SK-N-SH (cell line): ENCODE data around the gene RASL10A. TPM values are rescaled to one million over a fixed set of nuclear protein-coding genes. Genes with fewer than 3 reads are reported as not detected.

Experiments used
- CTCF ChIA-PET: fragments of 300-600, 350-600 bp; formaldehyde crosslinking; extraction: SDS; loops from one replicate; lab custom pipeline; 2021; lab: Yijun Ruan, JAX
- POLR2A ChIA-PET: fragments of 350-600 bp; sonication (Branson Sonifier 250); formaldehyde crosslinking; extraction: SDS; loops from one replicate; lab custom pipeline; 2020; ENCODE audit warnings: antibody characterized with exemption, inconsistent platforms; lab: Yijun Ruan, JAX
- DNase-seq: peaks from one replicate; pipeline ENCODE4 v3.0.0; 2012
- H2AFZ ChIP-seq: fragments of 200-600 bp; sonication (generic); 2 replicates; pipeline ENCODE4 v1.8.1; 2016; ENCODE audit warnings: antibody characterized with exemption, mild to moderate bottlenecking, low read depth
- H3F3A ChIP-seq: fragments of 200-600 bp; sonication (generic); replicated peaks from 2 replicates; pipeline ENCODE3; 2016; ENCODE audit warnings: antibody characterized with exemption, mild to moderate bottlenecking; ENCODE audit not compliant: insufficient read depth
- H3K27ac ChIP-seq, 2 experiments: fragments of 200-500 bp in 1 of 2; fragments of 200-600 bp in 1 of 2; sonication (Bioruptor generic) in 1 of 2; sonication (generic), shearing (Covaris generic) in 1 of 2; 2 replicates each; pipeline versions ENCODE4 v1.5.1 to v1.6.1; 2014 to 2016; ENCODE audit warnings: low read depth in 2 of 2, inconsistent platforms in 1 of 2, low read length in 1 of 2, mild to moderate bottlenecking in 1 of 2, mixed read lengths in 1 of 2
- H3K27me3 ChIP-seq: fragments of 200-600 bp; sonication (generic), shearing (Covaris generic); 2 replicates; pipeline ENCODE4 v1.6.1; 2016; ENCODE audit warnings: mixed run types; ENCODE audit not compliant: insufficient read depth
- H3K36me3 ChIP-seq, 2 experiments: fragments of 200-500 bp in 1 of 2; fragments of 200-600 bp in 1 of 2; sonication (Bioruptor generic) in 1 of 2; sonication (generic) in 1 of 2; replicated peaks in 1 of 2; 2 replicates each; pipeline versions ENCODE3 to v1.5.1; 2014 to 2016; ENCODE audit warnings: low read length in 1 of 2, mild to moderate bottlenecking in 1 of 2; ENCODE audit not compliant: insufficient read depth in 2 of 2, control insufficient read depth in 1 of 2
- H3K4me1 ChIP-seq, 2 experiments: fragments of 200-500 bp in 1 of 2; fragments of 200-600 bp in 1 of 2; sonication (Bioruptor generic) in 1 of 2; sonication (generic), shearing (Covaris generic) in 1 of 2; 2 replicates each; pipeline versions ENCODE4 v1.5.1 to v1.6.1; 2014 to 2016; ENCODE audit warnings: low read depth in 1 of 2, low read length in 1 of 2, mixed run types in 1 of 2; ENCODE audit not compliant: insufficient read depth in 2 of 2, control insufficient read depth in 1 of 2
- H3K4me2 ChIP-seq: fragments of 200-600 bp; sonication (generic), shearing (Covaris generic); 2 replicates; pipeline ENCODE4 v1.6.1; 2017; ENCODE audit warnings: mixed run types
- H3K4me3 ChIP-seq, 2 experiments: fragments of 200-500 bp in 1 of 2; fragments of 200-600 bp in 1 of 2; sonication (Bioruptor generic) in 1 of 2; sonication (generic), shearing (Covaris generic) in 1 of 2; 2 replicates each; pipeline versions ENCODE4 v1.5.1 to v1.8.1; 2014 to 2016; ENCODE audit warnings: low read depth in 2 of 2, inconsistent platforms in 1 of 2, low read length in 1 of 2, mild to moderate bottlenecking in 1 of 2, mixed read lengths in 1 of 2, moderate library complexity in 1 of 2
- H3K79me2 ChIP-seq: fragments of 200-600 bp; sonication (generic); 2 replicates; pipeline ENCODE4 v1.8.1; 2017; ENCODE audit warnings: mild to moderate bottlenecking; ENCODE audit not compliant: insufficient read depth
- H3K9ac ChIP-seq: fragments of 200-600 bp; sonication (generic); 2 replicates; pipeline ENCODE4 v1.6.1; 2017; ENCODE audit warnings: mixed run types
- H3K9me2 ChIP-seq: fragments of 200-600 bp; sonication (generic); 2 replicates; pipeline ENCODE4 v1.6.1; 2017; ENCODE audit warnings: mixed run types
- H3K9me3 ChIP-seq: fragments of 200-600 bp; sonication (generic); 2 replicates; pipeline ENCODE4 v1.6.1; 2017; ENCODE audit warnings: mixed run types, mild to moderate bottlenecking, moderate library complexity
- H4K20me1 ChIP-seq: fragments of 200-600 bp; sonication (generic); 2 replicates; pipeline ENCODE4 v1.6.1; 2017; ENCODE audit warnings: mild to moderate bottlenecking, mixed run types; ENCODE audit not compliant: insufficient read depth
- CTCF ChIP-seq: fragments of 200-600 bp; sonication (generic); IDR thresholded peaks from 2 replicates; pipeline ENCODE4 v1.6.1; 2017; ENCODE audit warnings: antibody characterized with exemption, mild to moderate bottlenecking, moderate library complexity
- EP300 ChIP-seq, 2 experiments: IDR thresholded peaks; 2 replicates each; pipeline versions ENCODE4 v1.4.0 to v1.6.1; 2012; ENCODE audit warnings: borderline replicate concordance in 1 of 2, low read depth in 1 of 2, low read length in 1 of 2
- EZH2phosphoT487 ChIP-seq: fragments of 200-600 bp; sonication (generic); IDR thresholded peaks from 2 replicates; pipeline ENCODE4 v1.6.1; 2017; ENCODE audit warnings: low read depth, mixed run types, mild to moderate bottlenecking, antibody characterized with exemption, moderate library complexity, borderline replicate concordance
- GABPA ChIP-seq: IDR thresholded peaks from 2 replicates; pipeline ENCODE4 v1.4.0; 2012; ENCODE audit warnings: low read depth, mild to moderate bottlenecking
- JUND ChIP-seq: IDR thresholded peaks from 2 replicates; pipeline ENCODE4 v1.4.0; 2012
- MAX ChIP-seq: IDR thresholded peaks from 2 replicates; pipeline ENCODE4 v1.4.0; 2012; ENCODE audit warnings: low read depth
- MXI1 ChIP-seq: IDR thresholded peaks from 2 replicates; pipeline ENCODE4 v1.6.1; 2012; ENCODE audit warnings: mild to moderate bottlenecking, low read depth, low read length, improper control_type of control experiment
- NFIC ChIP-seq: IDR thresholded peaks from 2 replicates; pipeline ENCODE4 v1.4.0; 2012; ENCODE audit warnings: borderline replicate concordance
- NRF1 ChIP-seq: IDR thresholded peaks from 2 replicates; pipeline ENCODE4 v1.6.1; 2012; ENCODE audit warnings: low read depth, mild to moderate bottlenecking, low read length
- PBX3 ChIP-seq: IDR thresholded peaks from 2 replicates; pipeline ENCODE4; 2012
- POLR2AphosphoS5 ChIP-seq: IDR thresholded peaks from 2 replicates; pipeline ENCODE4 v1.6.1; 2012; ENCODE audit warnings: low read depth, low read length
- RAD21 ChIP-seq: IDR thresholded peaks from 2 replicates; pipeline ENCODE4 v1.6.1; 2012; ENCODE audit warnings: mild to moderate bottlenecking, low read length
- RCOR1 ChIP-seq: fragments of 150-350 bp; IDR thresholded peaks from 2 replicates; pipeline ENCODE4 v1.6.1; 2017; ENCODE audit warnings: antibody characterized with exemption, low read length
- RXRA ChIP-seq: IDR thresholded peaks from 2 replicates; pipeline ENCODE4 v1.4.0; 2012; ENCODE audit warnings: low read depth, mild to moderate bottlenecking, borderline replicate concordance
- SIN3A ChIP-seq: IDR thresholded peaks from 2 replicates; pipeline ENCODE4 v1.6.1; 2012; ENCODE audit warnings: low read depth, mild to moderate bottlenecking, low read length, moderate library complexity, borderline replicate concordance
- SMC3 ChIP-seq: IDR thresholded peaks from 2 replicates; pipeline ENCODE4 v1.6.1; 2012; ENCODE audit warnings: low read depth, low read length, improper control_type of control experiment
- TAF1 ChIP-seq: IDR thresholded peaks from 2 replicates; pipeline ENCODE4 v1.6.1; 2012; ENCODE audit warnings: low read depth, mild to moderate bottlenecking, low read length, moderate library complexity, borderline replicate concordance
- TCF12 ChIP-seq: IDR thresholded peaks from 2 replicates; pipeline ENCODE4 v1.4.0; 2012
- USF1 ChIP-seq: IDR thresholded peaks from 2 replicates; pipeline ENCODE4 v1.4.0; 2012; ENCODE audit warnings: low read depth, borderline replicate concordance
- YY1 ChIP-seq: IDR thresholded peaks from 2 replicates; pipeline ENCODE4 v1.4.0; 2012; ENCODE audit warnings: low read depth, mild to moderate bottlenecking
- ZBTB33 ChIP-seq: IDR thresholded peaks from 2 replicates; pipeline ENCODE4 v1.4.0; 2012; ENCODE audit warnings: low read depth, borderline replicate concordance
- WGBS: methylation state at CpG from one replicate; pipeline ENCODE4 v1.1.6; 2017; ENCODE audit warnings: low lambda C conversion rate; 5-methylcytosine and 5-hydroxymethylcytosine counted together
- polyA plus RNA-seq, 3 experiments: library from polyadenylated mRNA; depleted of rRNA; stranded (reverse); fragments of >200 nt; gene quantifications; 2 replicates each; pipeline ENCODE4 v1.2.3, GENCODE V29; 2012

RASL10A gene
- polyA plus RNA-seq, 1 of the 3 experiments (the other 2 are of a cell fraction) = 0.36 TPM

GRCh38 chr22:29323641-29324040, 8.1 kb upstream of the RASL10A start:
- H3K27ac ChIP-seq = no peak overlapping the region
- CTCF ChIA-PET = interaction anchor here (0.5 to 5.6 kb wide), 2 partner anchors 11 to 114 kb away, joined by 3 to 35 read pairs; no protein-coding TSS in a partner anchor
- H3K9me3 ChIP-seq = no peaks in the 10 kb centered on the region
- H3K9me2 ChIP-seq = no peaks in the 10 kb centered on the region
- no peak overlapping the region for H3K4me2 ChIP-seq
- H3K27me3 ChIP-seq = no peaks in the 10 kb centered on the region
- DNase-seq = no peak
- no peaks in the 10 kb centered on the region for H3F3A ChIP-seq
- peaks cover 0 to 21% of the 10 kb centered on the region in 2 experiments for H3K36me3 ChIP-seq
- H3K4me3 ChIP-seq = no peak overlapping the region
- H4K20me1 ChIP-seq = no peaks in the 10 kb centered on the region
- no peak overlapping the region for H2AFZ ChIP-seq
- H3K79me2 ChIP-seq = no peaks in the 10 kb centered on the region
- TF ChIP-seq MXI1 = no peak
- no peak for TF ChIP-seq TCF12
- no peak for TF ChIP-seq RXRA
- TF ChIP-seq MAX = no peak
- TF ChIP-seq SIN3A = no peak
- no peak for TF ChIP-seq USF1
- TF ChIP-seq EP300 (IDR thresholded peaks at IDR 0.05; ENCODE audit: borderline replicate concordance in 1 of 2, low read depth in 1 of 2, low read length in 1 of 2) = no peak
- no peak overlapping the region for H3K9ac ChIP-seq
- no peaks in the 10 kb centered on the region for H3K4me1 ChIP-seq
- POLR2A ChIA-PET = no interaction called here

- Histone ChIP-seq H3K79me2 (no peaks in the 10 kb centered on the region), H3K27me3 (peaks cover 8% of the 10 kb centered on the region; the same call in 1 of the 2 replicates), H2AFZ (no peak overlapping the region), H4K20me1 (no peaks in the 10 kb centered on the region), H3K9ac (no peak overlapping the region), H3K4me1 (no peaks in the 10 kb centered on the region), H3K9me2 (no peaks in the 10 kb centered on the region), H3F3A (no peaks in the 10 kb centered on the region), H3K36me3 (no peaks in the 10 kb centered on the region), H3K9me3 (no peaks in the 10 kb centered on the region), H3K27ac (no peak overlapping the region), H3K4me2 (no peak overlapping the region), H3K4me3 (no peak overlapping the region)
- whole genome bisulfite sequencing = 79% methylated on average over 1 of the region's 1 CpG
- TF ChIP-seq ZBTB33 (no peak), NFIC (no peak), RXRA (no peak), RAD21 (peak; percentile 38), NRF1 (no peak), YY1 (no peak), SMC3 (0 out of 2 replicates have a peak, but pooled peaks have one; percentile 11), TAF1 (no peak), MAX (no peak), RCOR1 (no peak), PBX3 (no peak), USF1 (no peak), EZH2phosphoT487 (no peak), POLR2AphosphoS5 (no peak), CTCF (peak; percentile 38), SIN3A (no peak), JUND (no peak), GABPA (no peak)
- CTCF ChIA-PET = interaction anchor here (0.6 to 2.7 kb wide), 11 partner anchors 10 to 792 kb away, joined by 3 to 11 read pairs (median 3); partner anchors contain the start of gene GAS2L1
- DNase-seq = no peak
- POLR2A ChIA-PET = no interaction called here
These were observed 5.0 kb upstream of the RASL10A start for GRCh38 chr22:29320546-29320945.
